SIG-M5 (cell line): ENCODE data around the gene CHSY3.

Source experiments
- DNase-seq: peaks from one replicate; lab custom pipeline; 2025; lab: John Stamatoyannopoulos, UW

The CHSY3 gene

DNA sequence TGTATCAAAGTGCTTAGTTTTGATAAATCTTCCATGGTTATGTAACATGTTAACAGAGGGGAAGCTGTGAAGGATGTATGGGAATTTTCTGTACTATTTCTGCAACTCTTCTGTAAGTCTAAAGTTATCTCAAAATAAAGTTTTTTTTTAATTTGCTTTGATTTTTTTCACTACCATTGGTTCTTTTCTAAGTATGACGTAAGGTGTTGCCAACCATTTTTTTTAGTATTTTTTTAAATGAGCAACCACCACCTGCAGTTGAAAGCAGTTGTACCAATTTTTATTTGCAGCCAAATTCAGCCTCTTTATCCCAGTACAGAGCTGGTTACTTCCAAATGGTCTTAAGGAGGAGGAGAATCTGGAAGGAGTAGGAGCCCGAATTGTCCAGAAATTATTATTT is 192.2 kb downstream of the CHSY3 start:
- DNase-seq = no peak

- no peak for DNase-seq
These were observed 194.7 kb downstream of the CHSY3 start for GRCh38 chr5:130099008-130099407.

DNA sequence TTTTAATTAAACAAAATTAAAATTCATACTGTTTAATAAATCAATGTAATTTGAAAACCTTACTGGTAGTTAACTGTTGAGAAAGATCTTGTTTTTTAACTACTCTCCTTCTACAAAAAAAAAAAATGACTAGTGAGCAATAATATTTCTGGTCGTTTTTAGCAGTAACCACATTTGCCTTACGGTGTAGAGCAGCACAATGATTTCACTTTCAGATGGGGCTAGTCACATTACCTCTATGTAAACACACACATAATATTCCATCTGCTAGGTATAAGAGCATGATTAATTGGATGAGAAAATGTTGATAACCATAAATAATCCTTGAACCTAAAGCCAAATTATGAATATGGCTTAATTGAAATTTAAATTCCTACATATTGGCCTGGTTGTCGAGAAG is 198.1 kb downstream of the CHSY3 start:
- DNase-seq = no peak

- no peak for DNase-seq
These were observed 198.7 kb downstream of the CHSY3 start for GRCh38 chr5:130102960-130103359.

DNA sequence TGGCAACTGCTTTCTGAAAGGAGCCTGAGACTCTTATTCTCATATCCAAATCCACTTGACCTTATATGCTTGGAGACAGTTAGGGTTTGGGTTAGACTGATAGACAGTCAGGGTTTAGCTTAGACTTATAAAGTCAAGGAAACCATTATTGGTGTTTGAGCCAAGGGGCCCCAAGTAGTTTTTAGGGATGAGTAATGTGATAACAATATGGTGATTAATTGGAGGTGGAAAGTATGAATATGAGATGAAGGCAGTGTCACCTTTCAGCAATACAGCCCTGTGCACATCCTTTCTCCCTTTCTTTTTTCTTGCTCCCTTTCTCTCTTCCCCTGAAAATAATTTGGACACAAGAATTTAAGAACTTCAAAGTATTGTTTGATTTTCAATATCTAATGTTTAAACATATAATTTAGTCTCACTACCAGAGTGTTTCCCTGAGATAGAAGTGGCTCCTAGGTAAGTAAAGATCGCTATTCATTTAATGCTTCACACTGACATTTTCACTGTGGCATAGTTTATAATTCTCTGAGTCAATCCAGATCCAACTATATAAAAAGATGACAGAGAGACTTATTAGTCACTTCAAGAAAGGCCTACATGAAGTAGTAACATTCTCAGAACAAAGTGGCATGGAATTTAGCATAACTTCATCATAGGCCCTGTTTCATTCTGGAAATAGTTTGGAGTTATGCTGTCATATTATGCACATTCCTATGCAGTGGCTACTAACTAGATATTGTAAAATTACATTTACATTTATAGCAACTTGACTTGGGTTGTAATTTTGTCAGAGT is 200.8 kb downstream of the CHSY3 start:
- DNase-seq = no peak

DNA sequence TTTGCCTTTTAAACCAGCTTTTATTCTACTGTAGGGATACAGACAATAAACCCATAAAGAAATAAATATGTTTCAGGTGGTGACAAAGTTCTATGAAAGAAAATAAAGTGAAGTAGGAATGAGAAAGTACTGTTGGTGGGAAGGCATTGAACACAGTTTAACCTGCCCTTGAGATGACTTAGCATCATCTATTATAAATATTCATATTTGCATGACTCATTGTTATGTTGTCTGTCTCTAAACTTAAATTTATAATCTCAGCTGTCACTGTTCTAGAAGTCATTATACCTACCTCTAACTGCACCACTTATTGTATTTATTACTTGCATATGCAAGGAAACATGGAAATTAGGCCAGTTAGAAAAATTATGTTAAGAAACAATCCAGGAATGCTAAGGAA is 202.2 kb downstream of the CHSY3 start:
- no peak for DNase-seq

- DNase-seq = no peak
These were observed 204.9 kb downstream of the CHSY3 start for GRCh38 chr5:130109152-130109551.

DNA sequence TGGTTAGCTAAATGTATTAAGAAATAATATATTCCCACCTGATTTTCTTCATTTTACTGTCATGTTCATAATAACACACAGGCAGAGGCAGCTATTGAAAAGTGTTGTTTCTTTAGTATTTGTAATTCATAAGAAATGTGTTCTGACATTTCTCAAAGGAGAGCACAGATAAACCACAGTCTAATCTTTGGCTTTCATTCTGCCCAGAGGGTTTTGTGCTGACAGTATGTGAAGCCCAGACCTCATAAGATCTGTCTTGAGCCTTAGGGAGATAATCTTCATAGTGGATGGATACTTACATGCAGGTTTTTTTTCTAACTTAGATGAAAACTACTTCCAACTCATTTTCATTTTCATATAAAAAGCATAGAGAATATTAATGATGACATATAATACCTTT is 206.1 kb downstream of the CHSY3 start:
- DNase-seq = no peak

DNA sequence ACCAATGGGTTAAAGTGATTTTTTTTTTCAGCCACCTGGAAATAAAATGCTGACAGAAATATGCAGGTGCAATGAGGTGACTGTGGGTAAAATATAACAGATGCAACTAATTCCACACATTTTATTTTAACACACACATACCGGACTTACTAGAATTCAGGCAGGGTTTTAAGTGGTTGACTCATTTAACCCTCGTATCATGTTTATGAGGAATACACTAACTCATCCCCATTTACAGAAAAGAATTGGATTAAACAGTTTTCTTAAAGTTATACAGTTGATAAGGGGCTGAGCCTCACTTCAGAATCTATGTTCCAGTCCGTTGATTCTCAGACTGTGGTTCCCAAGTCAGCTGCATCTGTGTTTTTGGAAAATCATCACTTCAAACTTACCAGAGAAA is 207.5 kb downstream of the CHSY3 start:
- no peak for DNase-seq

- no peak for DNase-seq
These were observed 208.0 kb downstream of the CHSY3 start for GRCh38 chr5:130112246-130112645.

DNA sequence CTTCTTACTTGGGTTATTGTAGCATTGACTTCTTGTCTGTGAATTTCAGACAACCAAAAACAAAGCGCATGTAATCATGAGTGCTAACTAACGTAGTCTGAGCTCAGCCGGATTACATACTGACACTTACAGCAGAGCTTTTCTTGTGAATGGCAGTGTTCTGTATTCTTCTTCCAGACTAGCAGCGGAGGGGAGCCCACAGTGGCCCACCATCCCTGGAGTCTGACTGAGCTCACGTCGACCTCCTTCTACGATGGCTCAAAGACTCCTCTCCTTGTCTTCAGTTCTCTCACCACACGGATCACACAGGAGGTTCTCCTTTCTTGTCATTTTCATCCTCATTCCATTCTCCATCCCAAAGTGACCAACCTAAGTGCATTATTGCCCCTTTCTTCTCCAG is 211.4 kb downstream of the CHSY3 start:
- no peak for DNase-seq

GRCh38 chr5:130116462-130116861 is 212.2 kb downstream of the CHSY3 start:
- no peak for DNase-seq

DNA sequence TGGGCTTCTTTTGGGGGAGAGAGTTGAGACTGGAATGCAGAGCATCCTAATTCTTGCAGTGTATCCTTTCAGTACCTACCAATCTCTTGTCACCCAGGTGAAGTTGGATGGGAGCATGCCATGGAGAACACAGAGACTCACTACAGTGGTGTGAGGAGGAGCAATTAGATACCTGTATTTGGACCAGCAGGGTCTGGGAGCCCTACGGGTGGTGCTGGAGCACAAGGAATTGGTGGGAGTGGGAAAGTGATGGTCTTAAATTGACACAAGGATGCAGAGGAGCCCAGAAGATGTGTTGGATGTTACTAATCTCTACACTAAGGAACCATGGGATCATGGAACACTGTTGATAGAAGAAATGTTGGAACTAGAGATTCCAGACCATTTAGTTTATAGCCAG is 212.7 kb downstream of the CHSY3 start:
- DNase-seq = no peak

- DNase-seq = no peak
These were observed 222.5 kb downstream of the CHSY3 start for GRCh38 chr5:130126746-130127145.

GRCh38 chr5:130135506-130135905 is 231.2 kb downstream of the CHSY3 start:
- DNase-seq = no peak

DNA sequence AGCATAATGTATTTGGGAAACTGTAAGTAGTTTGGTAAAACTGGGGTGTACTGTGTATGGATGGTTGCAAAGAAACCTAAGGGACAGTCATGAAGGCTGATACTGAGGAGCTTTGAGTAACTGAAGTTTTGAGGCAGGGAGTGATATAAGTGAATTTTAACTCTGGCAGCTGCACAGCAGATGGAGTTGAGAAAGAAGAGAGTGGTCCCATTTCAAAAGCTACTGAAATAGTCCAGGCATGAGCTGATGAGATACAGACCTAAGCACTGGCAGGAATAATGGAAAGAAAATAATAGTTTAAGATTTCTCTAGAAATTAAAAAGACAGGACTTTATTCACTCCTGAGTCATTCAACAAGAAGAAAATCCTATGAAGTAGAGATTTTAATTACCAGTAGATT is 232.0 kb downstream of the CHSY3 start:
- DNase-seq = no peak

DNA sequence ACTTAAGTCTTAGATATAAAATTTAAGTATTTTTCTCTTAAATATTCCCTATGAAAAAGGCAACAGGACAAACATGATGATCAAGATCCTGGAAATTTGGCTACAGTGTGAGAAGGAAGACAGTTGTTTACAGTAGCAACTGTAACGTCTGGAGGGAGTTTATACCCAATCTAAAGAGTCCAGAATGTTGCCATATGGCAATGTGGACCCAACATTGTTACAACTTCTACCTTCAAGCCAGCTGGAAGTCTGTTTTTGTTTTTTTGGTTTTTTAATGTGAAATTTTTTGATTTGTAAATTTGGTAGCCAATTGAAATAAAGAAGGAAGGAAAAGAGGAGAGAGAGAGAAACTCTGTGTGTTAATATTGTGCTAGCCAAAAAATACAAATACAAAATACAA is 233.4 kb downstream of the CHSY3 start:
- DNase-seq = no peak

GRCh38 chr5:130138406-130139045 is 234.3 kb downstream of the CHSY3 start:
- no peak for DNase-seq

GRCh38 chr5:130141659-130142320 is 237.5 kb downstream of the CHSY3 start:
- DNase-seq = no peak

DNA sequence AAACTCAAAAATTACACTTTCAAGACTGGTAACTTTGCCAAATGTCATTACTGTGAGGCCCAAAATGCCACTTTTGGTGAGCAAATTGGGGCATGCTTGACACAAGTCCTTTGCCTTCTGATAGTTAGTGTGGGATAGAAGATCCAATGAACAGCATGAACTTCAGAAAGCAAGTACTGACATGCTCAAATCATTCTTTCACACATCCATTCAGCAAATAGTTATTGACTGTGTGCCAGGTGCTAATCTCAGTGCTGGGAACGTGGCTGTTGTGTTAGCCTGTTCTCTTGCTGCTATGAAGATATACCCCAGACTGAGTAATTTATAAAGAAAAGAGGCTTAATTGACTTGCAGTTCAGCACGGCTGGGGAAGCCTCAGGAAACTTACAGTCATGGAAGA is 247.0 kb downstream of the CHSY3 start:
- DNase-seq = no peak

DNA sequence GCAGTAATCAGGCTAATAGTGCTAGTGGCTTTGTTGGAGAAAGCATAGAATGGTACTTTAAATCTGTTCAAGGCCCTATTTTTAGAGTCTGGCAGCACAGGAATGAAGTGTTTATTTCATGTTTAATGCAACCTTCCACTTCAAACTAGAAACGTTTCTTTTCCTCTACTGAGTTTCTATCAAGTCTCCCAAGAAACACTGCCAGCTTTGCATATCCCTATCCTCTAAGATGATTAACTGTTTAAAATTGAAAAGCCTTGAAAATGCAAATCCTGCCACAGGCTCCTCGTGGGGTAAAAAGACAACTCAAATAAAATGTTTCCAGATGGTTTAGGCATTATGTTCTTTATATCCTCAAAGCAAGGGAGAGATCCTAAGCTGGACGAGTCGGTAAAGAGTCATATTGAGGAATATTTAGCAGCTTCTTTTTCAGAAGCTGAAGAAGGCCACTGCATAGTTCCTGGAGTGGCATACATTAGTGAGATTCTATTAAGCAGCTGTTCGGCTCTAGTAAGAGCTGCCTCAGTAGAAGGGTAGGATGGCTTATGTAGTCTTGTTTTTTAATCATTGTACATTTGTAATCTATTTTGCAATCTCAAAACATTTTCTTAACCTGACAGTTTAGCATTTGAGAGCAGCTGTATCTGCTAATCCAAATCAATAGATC is 251.2 kb downstream of the CHSY3 start:
- DNase-seq = no peak

DNA sequence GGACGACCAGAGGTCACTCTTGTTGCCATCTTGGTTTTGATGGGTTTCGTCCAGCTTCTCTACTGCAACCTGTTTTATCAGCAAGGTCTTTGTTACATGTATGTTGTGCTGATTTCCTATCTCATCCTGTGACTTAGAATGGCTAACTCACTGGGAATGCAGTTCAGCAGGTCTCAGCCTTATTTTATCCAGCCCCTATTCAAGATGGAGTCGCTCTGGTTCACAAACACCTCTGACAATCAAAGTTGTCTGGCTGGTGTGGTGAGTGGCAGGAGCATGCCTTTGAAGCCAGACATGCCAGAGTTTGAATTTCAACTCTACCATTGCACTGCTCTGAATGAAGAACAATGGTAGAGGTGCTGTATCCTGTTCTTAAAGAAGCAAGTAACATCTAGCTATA is 253.8 kb downstream of the CHSY3 start:
- no peak for DNase-seq

GRCh38 chr5:130159968-130160367 is 255.7 kb downstream of the CHSY3 start:
- no peak for DNase-seq
